KBM-7 (cell line): ENCODE data around the gene ZNF445.
"Not testable (repeated sequence)": the region's sequence is repeated elsewhere in the genome, so short reads cannot be mapped to it uniquely, and the experiment has no call there.

Experiments
- DNase-seq: peaks from one replicate; pipeline ENCODE4 v3.0.0-alpha.2; 2015
- in situ Hi-C: fragments of 300-500 bp; cut with MboI; formaldehyde crosslinking; loops from 2 replicates; pipeline ENCODE4 v1.14.3; 2020; ENCODE audit warnings: low sequenced_read_pairs, low pct_unique_long_range_greater_than_20kb, mixed read lengths

Gene ZNF445

GRCh38 chr3:44478606-44479094, 1.2 kb upstream of the ZNF445 start:
- in situ Hi-C loops, result no loop called here
- no peak for DNase-seq

GRCh38 chr3:44478055-44478468, 592 bp upstream of the ZNF445 start:
- in situ Hi-C loops, result no loop called here
- DNase-seq, result no peak

GRCh38 chr3:44476963-44477311, 533 bp downstream of the ZNF445 start:
- DNase-seq, result peak; percentile 57
- in situ Hi-C loops, result no loop called here

GRCh38 chr3:44476181-44476611, 1.3 kb downstream of the ZNF445 start:
- in situ Hi-C loops, result no loop called here
- DNase-seq, result peak; percentile 63

GRCh38 chr3:44474886-44475285, 2.6 kb downstream of the ZNF445 start:
- DNase-seq, in situ Hi-C loops: not testable (repeated sequence)

GRCh38 chr3:44470430-44470829, 7.0 kb downstream of the ZNF445 start:
- DNase-seq, result no peak
- in situ Hi-C loops, result no loop called here

GRCh38 chr3:44469914-44470313, 7.6 kb downstream of the ZNF445 start:
- DNase-seq, result no peak
- in situ Hi-C loops, result no loop called here

- in situ Hi-C loops, result no loop called here
- DNase-seq, result no peak
These were observed 8.6 kb downstream of the ZNF445 start for GRCh38 chr3:44468572-44469520.

GRCh38 chr3:44468099-44468537, 9.4 kb downstream of the ZNF445 start:
- DNase-seq, in situ Hi-C loops: not testable (repeated sequence)

- in situ Hi-C loops, result no loop called here
- no peak for DNase-seq
These were observed 10.2 kb downstream of the ZNF445 start for GRCh38 chr3:44467241-44467640.

- in situ Hi-C loops, result not testable (repeated sequence)
These were observed 12.6 kb downstream of the ZNF445 start for GRCh38 chr3:44464920-44465319.

GRCh38 chr3:44464509-44464908, 13.0 kb downstream of the ZNF445 start:
- in situ Hi-C loops, result no loop called here

More at GRCh38 chr3:44464920-44465319, 12.6 kb downstream of the ZNF445 start:
- DNase-seq, result not testable (repeated sequence)

GRCh38 chr3:44460050-44460449, 17.4 kb downstream of the ZNF445 start:
- in situ Hi-C loops, DNase-seq: not testable (repeated sequence)

More at GRCh38 chr3:44464509-44464908, 13.0 kb downstream of the ZNF445 start:
- no peak for DNase-seq

GRCh38 chr3:44455318-44455717, 22.2 kb downstream of the ZNF445 start:
- in situ Hi-C loops, result no loop called here
- no peak for DNase-seq

- in situ Hi-C loops, result no loop called here
- no peak for DNase-seq
These were observed 23.2 kb downstream of the ZNF445 start for GRCh38 chr3:44454258-44454657.

GRCh38 chr3:44451441-44451840, 26.0 kb downstream of the ZNF445 start:
- DNase-seq, result no peak
- in situ Hi-C loops, result no loop called here

- DNase-seq, result no peak
- in situ Hi-C loops, result no loop called here
These were observed 30.5 kb downstream of the ZNF445 start for GRCh38 chr3:44446929-44447328.

GRCh38 chr3:44445786-44446185, 31.7 kb downstream of the ZNF445 start:
- no peak for DNase-seq

GRCh38 chr3:44444896-44445691, 32.4 kb downstream of the ZNF445 start:
- no peak for DNase-seq
- in situ Hi-C loops, result no loop called here

More at GRCh38 chr3:44445786-44446185, 31.7 kb downstream of the ZNF445 start:
- in situ Hi-C loops, result no loop called here

- no peak for DNase-seq
- in situ Hi-C loops, result no loop called here
These were observed 33.0 kb downstream of the ZNF445 start for GRCh38 chr3:44444437-44444836.
